Breast epithelium (tissue), 3 donors: ENCODE results near the gene USP14.

Experiments
- POLR2A ChIP-seq: fragments of 450-650 bp; IDR thresholded peaks from one replicate; pipeline ENCODE4 v1.6.1; 2016; ENCODE audit warnings: antibody characterized with exemption, mild to moderate bottlenecking, moderate library complexity
- TF ChIP-seq, protein P1 (sequence below), 3 donors: fragments of 450-650 bp; IDR thresholded peaks; one replicate each; pipeline ENCODE4 v1.5.1; 2016 to 2017; ENCODE audit warnings: antibody characterized with exemption in 3 of 3, mild to moderate bottlenecking in 3 of 3, moderate library complexity in 3 of 3

DNA sequence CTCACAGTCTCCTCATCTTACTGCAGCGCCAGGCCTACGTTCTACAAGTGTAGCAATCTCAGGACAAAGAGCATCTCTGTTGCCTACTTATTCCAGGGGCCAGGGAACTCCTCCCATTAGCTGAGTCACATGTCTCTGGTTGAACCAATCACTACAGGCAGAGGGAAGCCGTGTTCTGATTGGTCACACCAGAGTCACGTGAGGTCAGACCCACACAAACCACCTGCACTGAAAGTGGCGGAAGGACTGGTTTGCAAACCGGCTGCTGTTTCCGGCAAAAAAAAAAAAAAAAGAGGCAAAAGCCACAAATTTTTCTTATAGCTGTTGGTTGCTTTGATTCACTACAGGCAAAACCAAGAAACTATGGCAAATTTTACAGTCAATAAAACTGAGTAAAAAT lies 21.9 kb upstream of the USP14 start:
- TF ChIP-seq, protein P1, sequence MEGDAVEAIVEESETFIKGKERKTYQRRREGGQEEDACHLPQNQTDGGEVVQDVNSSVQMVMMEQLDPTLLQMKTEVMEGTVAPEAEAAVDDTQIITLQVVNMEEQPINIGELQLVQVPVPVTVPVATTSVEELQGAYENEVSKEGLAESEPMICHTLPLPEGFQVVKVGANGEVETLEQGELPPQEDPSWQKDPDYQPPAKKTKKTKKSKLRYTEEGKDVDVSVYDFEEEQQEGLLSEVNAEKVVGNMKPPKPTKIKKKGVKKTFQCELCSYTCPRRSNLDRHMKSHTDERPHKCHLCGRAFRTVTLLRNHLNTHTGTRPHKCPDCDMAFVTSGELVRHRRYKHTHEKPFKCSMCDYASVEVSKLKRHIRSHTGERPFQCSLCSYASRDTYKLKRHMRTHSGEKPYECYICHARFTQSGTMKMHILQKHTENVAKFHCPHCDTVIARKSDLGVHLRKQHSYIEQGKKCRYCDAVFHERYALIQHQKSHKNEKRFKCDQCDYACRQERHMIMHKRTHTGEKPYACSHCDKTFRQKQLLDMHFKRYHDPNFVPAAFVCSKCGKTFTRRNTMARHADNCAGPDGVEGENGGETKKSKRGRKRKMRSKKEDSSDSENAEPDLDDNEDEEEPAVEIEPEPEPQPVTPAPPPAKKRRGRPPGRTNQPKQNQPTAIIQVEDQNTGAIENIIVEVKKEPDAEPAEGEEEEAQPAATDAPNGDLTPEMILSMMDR (IDR thresholded peaks at IDR 0.05): no peak
- no peak for TF ChIP-seq POLR2A
